ENCODE measurements around the gene EMP2.
A peak's percentile ranks its signal among the peaks of the same experiment; 100 is the strongest.

- TF ChIP-seq, protein P1, sequence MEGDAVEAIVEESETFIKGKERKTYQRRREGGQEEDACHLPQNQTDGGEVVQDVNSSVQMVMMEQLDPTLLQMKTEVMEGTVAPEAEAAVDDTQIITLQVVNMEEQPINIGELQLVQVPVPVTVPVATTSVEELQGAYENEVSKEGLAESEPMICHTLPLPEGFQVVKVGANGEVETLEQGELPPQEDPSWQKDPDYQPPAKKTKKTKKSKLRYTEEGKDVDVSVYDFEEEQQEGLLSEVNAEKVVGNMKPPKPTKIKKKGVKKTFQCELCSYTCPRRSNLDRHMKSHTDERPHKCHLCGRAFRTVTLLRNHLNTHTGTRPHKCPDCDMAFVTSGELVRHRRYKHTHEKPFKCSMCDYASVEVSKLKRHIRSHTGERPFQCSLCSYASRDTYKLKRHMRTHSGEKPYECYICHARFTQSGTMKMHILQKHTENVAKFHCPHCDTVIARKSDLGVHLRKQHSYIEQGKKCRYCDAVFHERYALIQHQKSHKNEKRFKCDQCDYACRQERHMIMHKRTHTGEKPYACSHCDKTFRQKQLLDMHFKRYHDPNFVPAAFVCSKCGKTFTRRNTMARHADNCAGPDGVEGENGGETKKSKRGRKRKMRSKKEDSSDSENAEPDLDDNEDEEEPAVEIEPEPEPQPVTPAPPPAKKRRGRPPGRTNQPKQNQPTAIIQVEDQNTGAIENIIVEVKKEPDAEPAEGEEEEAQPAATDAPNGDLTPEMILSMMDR (tag by site-specific recombination; IDR thresholded peaks at IDR 0.05), result peak; percentile 39; the same call in 1 of the 2 replicates
- no peak for TF ChIP-seq ZNF560 (tag by site-specific recombination; IDR thresholded peaks at IDR 0.05; ENCODE audit: borderline replicate concordance)
- TF ChIP-seq ZNF555 (tag by site-specific recombination; conservative IDR thresholded peaks at IDR 0.05), result no peak
- TF ChIP-seq, protein P2, sequence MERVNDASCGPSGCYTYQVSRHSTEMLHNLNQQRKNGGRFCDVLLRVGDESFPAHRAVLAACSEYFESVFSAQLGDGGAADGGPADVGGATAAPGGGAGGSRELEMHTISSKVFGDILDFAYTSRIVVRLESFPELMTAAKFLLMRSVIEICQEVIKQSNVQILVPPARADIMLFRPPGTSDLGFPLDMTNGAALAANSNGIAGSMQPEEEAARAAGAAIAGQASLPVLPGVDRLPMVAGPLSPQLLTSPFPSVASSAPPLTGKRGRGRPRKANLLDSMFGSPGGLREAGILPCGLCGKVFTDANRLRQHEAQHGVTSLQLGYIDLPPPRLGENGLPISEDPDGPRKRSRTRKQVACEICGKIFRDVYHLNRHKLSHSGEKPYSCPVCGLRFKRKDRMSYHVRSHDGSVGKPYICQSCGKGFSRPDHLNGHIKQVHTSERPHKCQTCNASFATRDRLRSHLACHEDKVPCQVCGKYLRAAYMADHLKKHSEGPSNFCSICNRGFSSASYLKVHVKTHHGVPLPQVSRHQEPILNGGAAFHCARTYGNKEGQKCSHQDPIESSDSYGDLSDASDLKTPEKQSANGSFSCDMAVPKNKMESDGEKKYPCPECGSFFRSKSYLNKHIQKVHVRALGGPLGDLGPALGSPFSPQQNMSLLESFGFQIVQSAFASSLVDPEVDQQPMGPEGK (tag by site-specific recombination; IDR thresholded peaks at IDR 0.05), result no peak
- TF ChIP-seq SALL2 (tag by site-specific recombination; IDR thresholded peaks at IDR 0.05; ENCODE audit: borderline replicate concordance), result no peak
- TF ChIP-seq YY1 (tag by site-specific recombination; IDR thresholded peaks at IDR 0.05), result no peak
- TF ChIP-seq SP7 (tag by site-specific recombination; IDR thresholded peaks at IDR 0.05), result no peak
- no peak for TF ChIP-seq ZBTB8A (tag by site-specific recombination; IDR thresholded peaks at IDR 0.05)
- no peak for TF ChIP-seq YY2 (tag by site-specific recombination; IDR thresholded peaks at IDR 0.05)
Measured at GRCh38 chr16:10521681-10522274, 58.6 kb downstream of the EMP2 start.
